Ovary (tissue), 9 donors: ENCODE measurements around the gene CRLF2. TPM values are rescaled to one million over a fixed set of nuclear protein-coding genes. Genes with fewer than 3 reads are reported as not detected.

ENCODE experiments used
- DNase-seq, 5 donors: peaks; one replicate each; pipeline ENCODE4 v3.0.0-alpha.2; 2019 to 2020
- H3K27ac ChIP-seq, 2 donors: fragments of 200-600 bp; one replicate each; pipeline versions ENCODE4 v1.5.1 to v1.8.0; 2019 to 2022
- H3K27me3 ChIP-seq: fragments of 200-600 bp; one replicate; pipeline ENCODE4 v1.8.0; 2022
- H3K36me3 ChIP-seq: fragments of 200-600 bp; sonication (generic); one replicate; pipeline ENCODE4 v1.5.1; 2019
- H3K4me1 ChIP-seq: one replicate; pipeline ENCODE4 v1.8.1; 2013; ENCODE audit warnings: mild to moderate bottlenecking, moderate library complexity; ENCODE audit not compliant: insufficient read depth
- H3K4me3 ChIP-seq: fragments of 200-600 bp; sonication (generic); one replicate; pipeline ENCODE4 v1.5.1; 2017
- H3K9me3 ChIP-seq, 2 donors: fragments of 200-600 bp in 1 of 2; sonication (generic) in 1 of 2; one replicate each; pipeline versions ENCODE4 v1.5.1 to v1.8.1; 2013 to 2019; ENCODE audit warnings: mild to moderate bottlenecking in 1 of 2, moderate library complexity in 1 of 2
- CTCF ChIP-seq, 3 donors: fragments of 450-650 bp in 2 of 3; fragments of 200-600 bp in 1 of 3; IDR thresholded peaks; one replicate each; pipeline versions ENCODE4 v1.5.1 to v1.8.0; 2016 to 2022; ENCODE audit warnings: antibody characterized with exemption in 3 of 3, mild to moderate bottlenecking in 1 of 3
- EP300 ChIP-seq: sonication (generic); formaldehyde crosslinking; IDR thresholded peaks from one replicate; pipeline ENCODE4 v1.6.1; 2017; ENCODE audit warnings: antibody characterized with exemption
- POLR2A ChIP-seq: fragments of 450-650 bp; IDR thresholded peaks from one replicate; pipeline ENCODE4 v1.6.1; 2017; ENCODE audit warnings: antibody characterized with exemption, mild to moderate bottlenecking, moderate library complexity
- WGBS, 3 donors: extraction: QIAGEN DNeasy Blood & Tissue Kit in 1 of 3; methylation state at CpG; one replicate each; pipeline versions ENCODE4 v1.1.5 to v1.1.7; 2013 to 2017; 5-methylcytosine and 5-hydroxymethylcytosine counted together
- intact Hi-C, 4 donors: fragments of 100-400 bp; cut with DNase I; formaldehyde crosslinking; loops; one replicate each; pipeline versions ENCODE4 v1.11.0 to v1.15.1; 2022 to 2023
- polyA plus RNA-seq, 2 donors: library from polyadenylated mRNA; stranded (reverse); fragments of 200-250 nt in 1 of 2; fragments of 350-450 nt in 1 of 2; fragmentation: Illumina TruSeq in 1 of 2; extraction: RNeasy Lipid Tissue Mini Kit (QIAGEN cat#74804) in 1 of 2; gene quantifications; one replicate each; pipeline ENCODE4 v1.2.3, GENCODE V29; 2013 to 2014
- total RNA-seq, 7 donors: library from RNA; depleted of rRNA in 2 of 7; stranded (reverse); fragments of >200 nt in 2 of 7; fragmentation: NEBNext Ultra II Directional in 3 of 7; extraction: Animal tissue kit (Norgen Biotek cat#: 25700) in 3 of 7; gene quantifications; one replicate each; pipeline versions ENCODE4 v1.1.0 to v1.2.4, GENCODE V29; 2016 to 2023
- donor health status: DM: no; HTN: no; CAD: no; lungs with moderate emphysema.
- donor health status: DM: no; HTN: no; CAD: no.
- donor health status: Bipolar disorder and iron deficiency.
- donor health status: DM: yes; HTN: yes; CAD: no.
- donor health status: DM: no; HTN: no; CAD: no.
- donor health status: DM: yes; HTN: yes; CAD: no.

Gene CRLF2
- total and polyA plus RNA-seq, 9 donors = 0.25 TPM; not detected in 8

- no peak overlapping the region for H3K27ac ChIP-seq
- no peak for DNase-seq
- no peaks in the 10 kb centered on the region for H3K27me3 ChIP-seq
- 44 to 50% (median 48%) methylated on average over 8 of the region's 8 CpGs for WGBS, 3 donors
- H3K4me3 ChIP-seq = no peak overlapping the region
- H3K36me3 ChIP-seq = no peaks in the 10 kb centered on the region
- no peaks in the 10 kb centered on the region for H3K4me1 ChIP-seq
- TF ChIP-seq EP300 (no peak), POLR2A (no peak), CTCF (IDR thresholded peaks at IDR 0.05) (no peak)
- intact Hi-C loops = no loop called here
- peaks cover 0 to 6% of the 10 kb centered on the region in 2 donors for H3K9me3 ChIP-seq
Measured at GRCh38 chrX:1224954-1225353, 12.5 kb upstream of the CRLF2 start.

- Histone ChIP-seq H3K27ac (no peak overlapping the region), H3K27me3 (no peaks in the 10 kb centered on the region), H3K9me3 (peaks cover 0 to 6% of the 10 kb centered on the region in 2 donors), H3K36me3 (no peaks in the 10 kb centered on the region), H3K4me3 (no peak overlapping the region), H3K4me1 (no peaks in the 10 kb centered on the region)
- no peak for DNase-seq
- intact Hi-C loops = no loop called here
- no peak for TF ChIP-seq POLR2A
- no peak for TF ChIP-seq EP300
- TF ChIP-seq CTCF (IDR thresholded peaks at IDR 0.05) = no peak
Measured at GRCh38 chrX:1223242-1223600, 10.8 kb upstream of the CRLF2 start.

GRCh38 chrX:1222531-1223241 lies 10.2 kb upstream of the CRLF2 start:
- Histone ChIP-seq H3K4me1 (no peaks in the 10 kb centered on the region), H3K36me3 (no peaks in the 10 kb centered on the region), H3K4me3 (no peak overlapping the region), H3K27me3 (no peaks in the 10 kb centered on the region), H3K9me3 (peaks cover 0 to 6% of the 10 kb centered on the region in 2 donors), H3K27ac (no peak overlapping the region)
- intact Hi-C loops = no loop called here
- 77 to 80% (median 77%) methylated on average over 17 of the region's 17 CpGs for WGBS, 3 donors
- TF ChIP-seq POLR2A (no peak), CTCF (IDR thresholded peaks at IDR 0.05) (no peak), EP300 (no peak)
- DNase-seq = no peak

GRCh38 chrX:1221296-1221845 lies 8.9 kb upstream of the CRLF2 start:
- peaks cover 0 to 6% of the 10 kb centered on the region in 2 donors for H3K9me3 ChIP-seq
- no peak overlapping the region for H3K4me3 ChIP-seq
- no peaks in the 10 kb centered on the region for H3K27me3 ChIP-seq
- DNase-seq = no peak
- H3K4me1 ChIP-seq = no peaks in the 10 kb centered on the region
- no peak for TF ChIP-seq CTCF (IDR thresholded peaks at IDR 0.05)
- TF ChIP-seq EP300 = no peak
- no peak for TF ChIP-seq POLR2A
- WGBS, 3 donors = 70 to 74% (median 74%) methylated on average over 12 of the region's 12 CpGs
- intact Hi-C loops = no loop called here
- H3K36me3 ChIP-seq = no peaks in the 10 kb centered on the region
- no peak overlapping the region for H3K27ac ChIP-seq
